Smooth muscle cell (in vitro differentiated cells): ENCODE results near the gene FXYD4. TPM values are rescaled to one million over a fixed set of nuclear protein-coding genes. Genes with fewer than 3 reads are reported as not detected.

ENCODE experiments used
- DNase-seq: peaks from one replicate; lab custom pipeline; 2025; ENCODE audit not compliant: unreplicated experiment; lab: John Stamatoyannopoulos, UW
- H2AFZ ChIP-seq: fragments of 200-600 bp; sonication (generic); 2 replicates; pipeline ENCODE4 v1.6.0; 2016; ENCODE audit warnings: antibody characterized with exemption, low read depth, mild to moderate bottlenecking
- H3F3A ChIP-seq: fragments of 200-600 bp; sonication (generic); 2 replicates; pipeline ENCODE4 v1.6.0; 2017; ENCODE audit warnings: antibody characterized with exemption, low read depth
- H3K27ac ChIP-seq: fragments of 200-600 bp; sonication (generic); 2 replicates; pipeline ENCODE4 v1.5.1; 2016; ENCODE audit warnings: low read depth, mild to moderate bottlenecking
- H3K27me3 ChIP-seq: fragments of 200-600 bp; sonication (generic); 2 replicates; pipeline ENCODE4 v1.6.1; 2016; ENCODE audit warnings: low read depth, mild to moderate bottlenecking
- H3K36me3 ChIP-seq: fragments of 200-600 bp; sonication (generic); 2 replicates; pipeline ENCODE4 v1.5.1; 2016; ENCODE audit warnings: low read depth
- H3K4me1 ChIP-seq: fragments of 200-600 bp; sonication (generic); 2 replicates; pipeline ENCODE4 v1.5.1; 2016; ENCODE audit warnings: low read depth
- H3K4me2 ChIP-seq: fragments of 200-600 bp; sonication (generic); 2 replicates; pipeline ENCODE4 v1.6.0; 2016; ENCODE audit warnings: mild to moderate bottlenecking
- H3K4me3 ChIP-seq: fragments of 200-600 bp; sonication (generic); 2 replicates; pipeline ENCODE4 v1.5.1; 2016; ENCODE audit warnings: mild to moderate bottlenecking
- H3K79me2 ChIP-seq: fragments of 200-600 bp; sonication (generic); 2 replicates; pipeline ENCODE4 v1.6.0; 2016; ENCODE audit warnings: low read depth, mild to moderate bottlenecking
- H3K9ac ChIP-seq: fragments of 200-600 bp; sonication (generic); 2 replicates; pipeline ENCODE4 v1.6.0; 2016; ENCODE audit warnings: low read depth
- H3K9me3 ChIP-seq: fragments of 200-600 bp; sonication (generic); replicated peaks from 2 replicates; pipeline ENCODE4 v1.5.1; 2016; ENCODE audit warnings: low read depth
- H4K20me1 ChIP-seq: fragments of 200-600 bp; sonication (generic); 2 replicates; pipeline ENCODE4 v1.6.0; 2016; ENCODE audit warnings: low read depth
- CTCF ChIP-seq: fragments of 200-600 bp; sonication (generic); IDR thresholded peaks from 2 replicates; pipeline ENCODE4 v1.5.1; 2017; ENCODE audit warnings: borderline replicate concordance, mild to moderate bottlenecking, antibody characterized with exemption; ENCODE audit not compliant: insufficient read depth, poor library complexity, severe bottlenecking
- WGBS: methylation state at CpG from one replicate; pipeline ENCODE4 v1.1.7; 2016; ENCODE audit warnings: low lambda C conversion rate; 5-methylcytosine and 5-hydroxymethylcytosine counted together
- polyA plus RNA-seq: library from polyadenylated mRNA; unstranded; fragments of >200 nt; fragmentation: Nextera tagmentation; extraction: Ambion mirVana; gene quantifications from 2 replicates; pipeline ENCODE4 v1.2.1, GENCODE V29; 2016
- total RNA-seq: library from RNA; depleted of rRNA; stranded (reverse); fragments of >200 nt; gene quantifications from 2 replicates; pipeline ENCODE4 v1.2.3, GENCODE V29; 2014

The FXYD4 gene
- total and polyA plus RNA-seq, 2 experiments from 2014 or later = not detected

- Histone ChIP-seq H3K79me2 (no peaks in the 10 kb centered on the region), H3K4me1 (peaks cover 8% of the 10 kb centered on the region), H3K36me3 (no peaks in the 10 kb centered on the region), H3K4me2 (no peak overlapping the region), H4K20me1 (no peaks in the 10 kb centered on the region), H3F3A (no peaks in the 10 kb centered on the region), H3K9ac (no peak overlapping the region), H3K27ac (no peak overlapping the region), H3K4me3 (no peak overlapping the region), H3K27me3 (no peaks in the 10 kb centered on the region), H3K9me3 (no peaks in the 10 kb centered on the region), H2AFZ (no peak overlapping the region)
- TF ChIP-seq CTCF = peak; percentile 25
- 59% methylated on average over 13 of the region's 13 CpGs for WGBS
- DNase-seq = no peak
These were observed 6.0 kb downstream of the FXYD4 start for GRCh38 chr10:43377424-43377883.

- H3K4me3 ChIP-seq = no peak overlapping the region
- no peaks in the 10 kb centered on the region for H3K4me1 ChIP-seq
- DNase-seq = no peak
- TF ChIP-seq CTCF = no peak
- no peak overlapping the region for H2AFZ ChIP-seq
- H3K4me2 ChIP-seq = no peak overlapping the region
- no peak overlapping the region for H3K9ac ChIP-seq
- no peaks in the 10 kb centered on the region for H3K27me3 ChIP-seq
- H3K9me3 ChIP-seq = no peaks in the 10 kb centered on the region
- H4K20me1 ChIP-seq = peaks cover 11% of the 10 kb centered on the region
- H3K36me3 ChIP-seq = no peaks in the 10 kb centered on the region
- H3F3A ChIP-seq = peaks cover 17% of the 10 kb centered on the region
- no peak overlapping the region for H3K27ac ChIP-seq
- no peaks in the 10 kb centered on the region for H3K79me2 ChIP-seq
- WGBS = 87% methylated on average over 5 of the region's 5 CpGs
These were observed 9.3 kb downstream of the FXYD4 start for GRCh38 chr10:43380610-43381222.

GRCh38 chr10:43383204-43383971 lies 12.0 kb downstream of the FXYD4 start:
- Histone ChIP-seq H3K79me2 (no peaks in the 10 kb centered on the region), H3K9ac (no peak overlapping the region), H3F3A (peaks cover 27% of the 10 kb centered on the region), H3K4me1 (no peaks in the 10 kb centered on the region), H3K9me3 (no peaks in the 10 kb centered on the region), H3K27me3 (no peaks in the 10 kb centered on the region), H3K4me2 (no peak overlapping the region), H4K20me1 (peaks cover 38% of the 10 kb centered on the region), H2AFZ (no peak overlapping the region), H3K36me3 (peaks cover 10% of the 10 kb centered on the region), H3K27ac (peak overlapping the region; percentile 23), H3K4me3 (no peak overlapping the region)
- TF ChIP-seq CTCF = no peak
- DNase-seq = no peak
- 61% methylated on average over 14 of the region's 14 CpGs for WGBS
